ENCODE data around the gene CD58. TPM values are rescaled to one million over a fixed set of nuclear protein-coding genes. Genes with fewer than 3 reads are reported as not detected.

CD58 gene
- total and polyA plus RNA-seq, 5 donors from 2014 or later: 39.6 to 124 (median 80.8) TPM

- H3K27ac Mint-ChIP-seq: peak overlapping the region; percentile 88 to 96 (median 88)
- peaks cover 22 to 58% (median 49%) of the 10 kb centered on the region in 4 donors for H3K4me1 Mint-ChIP-seq
- H3K36me3 Mint-ChIP-seq: peaks cover 3% of the 10 kb centered on the region
- peak overlapping the region; percentile 52 for H3K4me3 ChIP-seq (ENCODE audit: low read depth, low read length)
- no peak for ATAC-seq (ENCODE audit: low read depth in 2 of 2)
- no peaks in the 10 kb centered on the region for H3K9me3 Mint-ChIP-seq
- no peaks in the 10 kb centered on the region for H3K27me3 ChIP-seq (ENCODE audit: control insufficient read depth, insufficient read depth, low read length)
- H3K4me3 Mint-ChIP-seq: peak overlapping the region; percentile 22 to 79 (median 52)
- no peaks in the 10 kb centered on the region for H3K9me3 ChIP-seq (ENCODE audit: control insufficient read depth in 2 of 2, low read length in 2 of 2)
- peak overlapping the region; percentile 88 for H3K27ac ChIP-seq (ENCODE audit: insufficient read depth, low read length, poor library complexity, severe bottlenecking)
- peak in 1 of 3 donors; percentile 33 for DNase-seq
- peaks cover 47% of the 10 kb centered on the region for H3K4me1 ChIP-seq (ENCODE audit: control insufficient read depth, insufficient read depth, low read length, poor library complexity, severe bottlenecking)
- no peaks in the 10 kb centered on the region for H3K27me3 Mint-ChIP-seq
- no peaks in the 10 kb centered on the region for H3K36me3 ChIP-seq (ENCODE audit: control insufficient read depth, insufficient read depth, low read length)
Measured at GRCh38 chr1:116503546-116504307, 67.1 kb downstream of the CD58 start.

GRCh38 chr1:116502671-116503314, 68.0 kb downstream of the CD58 start:
- no peaks in the 10 kb centered on the region for H3K9me3 Mint-ChIP-seq
- peaks cover 13 to 49% (median 39%) of the 10 kb centered on the region in 4 donors for H3K4me1 Mint-ChIP-seq
- peak overlapping the region; percentile 88 to 96 (median 88) for H3K27ac Mint-ChIP-seq
- peak overlapping the region; percentile 88 for H3K27ac ChIP-seq (ENCODE audit: insufficient read depth, low read length, poor library complexity, severe bottlenecking)
- no peaks in the 10 kb centered on the region for H3K9me3 ChIP-seq (ENCODE audit: control insufficient read depth in 2 of 2, low read length in 2 of 2)
- DNase-seq (no peak), ATAC-seq (ENCODE audit: low read depth in 2 of 2) (no peak)
- peak overlapping the region in 2 of 4 donors; percentile 13 to 53 for H3K4me3 Mint-ChIP-seq
- peak overlapping the region; percentile 48 for H3K4me3 ChIP-seq (ENCODE audit: low read depth, low read length)
- no peaks in the 10 kb centered on the region for H3K27me3 ChIP-seq (ENCODE audit: control insufficient read depth, insufficient read depth, low read length)
- H3K27me3 Mint-ChIP-seq: no peaks in the 10 kb centered on the region
- H3K4me1 ChIP-seq (ENCODE audit: control insufficient read depth, insufficient read depth, low read length, poor library complexity, severe bottlenecking): peaks cover 37% of the 10 kb centered on the region
- no peaks in the 10 kb centered on the region for H3K36me3 ChIP-seq (ENCODE audit: control insufficient read depth, insufficient read depth, low read length)
- peaks cover 3% of the 10 kb centered on the region for H3K36me3 Mint-ChIP-seq

GRCh38 chr1:116501870-116502244, 69.0 kb downstream of the CD58 start:
- Histone ChIP-seq H3K27ac (ENCODE audit: insufficient read depth, low read length, poor library complexity, severe bottlenecking) (no peak overlapping the region), H3K36me3 (ENCODE audit: control insufficient read depth, insufficient read depth, low read length) (no peaks in the 10 kb centered on the region), H3K9me3 (ENCODE audit: control insufficient read depth in 2 of 2, low read length in 2 of 2) (no peaks in the 10 kb centered on the region), H3K4me1 (ENCODE audit: control insufficient read depth, insufficient read depth, low read length, poor library complexity, severe bottlenecking) (peaks cover 35% of the 10 kb centered on the region), H3K4me3 (ENCODE audit: low read depth, low read length) (no peak overlapping the region), H3K27me3 (ENCODE audit: control insufficient read depth, insufficient read depth, low read length) (no peaks in the 10 kb centered on the region)
- no peaks in the 10 kb centered on the region for H3K9me3 Mint-ChIP-seq
- peaks cover 3% of the 10 kb centered on the region for H3K36me3 Mint-ChIP-seq
- H3K4me3 Mint-ChIP-seq: no peak overlapping the region
- no peaks in the 10 kb centered on the region for H3K27me3 Mint-ChIP-seq
- peaks cover 11 to 47% (median 37%) of the 10 kb centered on the region in 4 donors for H3K4me1 Mint-ChIP-seq
- DNase-seq (no peak), ATAC-seq (ENCODE audit: low read depth in 2 of 2) (no peak)
- peak overlapping the region in 1 of 3 donors; percentile 88 for H3K27ac Mint-ChIP-seq

GRCh38 chr1:116501125-116501869, 69.5 kb downstream of the CD58 start:
- DNase-seq: no peak
- Mint-ChIP-seq H3K27ac (peak overlapping the region in 1 of 3 donors; percentile 31), H3K4me1 (peaks cover 11 to 48% (median 37%) of the 10 kb centered on the region in 4 donors), H3K27me3 (no peaks in the 10 kb centered on the region), H3K9me3 (no peaks in the 10 kb centered on the region), H3K4me3 (no peak overlapping the region), H3K36me3 (peaks cover 3% of the 10 kb centered on the region)
- peaks cover 35% of the 10 kb centered on the region for H3K4me1 ChIP-seq (ENCODE audit: control insufficient read depth, insufficient read depth, low read length, poor library complexity, severe bottlenecking)
- no peaks in the 10 kb centered on the region for H3K9me3 ChIP-seq (ENCODE audit: control insufficient read depth in 2 of 2, low read length in 2 of 2)
- H3K27me3 ChIP-seq (ENCODE audit: control insufficient read depth, insufficient read depth, low read length): no peaks in the 10 kb centered on the region
- H3K4me3 ChIP-seq (ENCODE audit: low read depth, low read length): no peak overlapping the region
- no peak for ATAC-seq (ENCODE audit: low read depth in 2 of 2)
- no peak overlapping the region for H3K27ac ChIP-seq (ENCODE audit: insufficient read depth, low read length, poor library complexity, severe bottlenecking)
- no peaks in the 10 kb centered on the region for H3K36me3 ChIP-seq (ENCODE audit: control insufficient read depth, insufficient read depth, low read length)

- H3K4me1 ChIP-seq (ENCODE audit: control insufficient read depth, insufficient read depth, low read length, poor library complexity, severe bottlenecking): peaks cover 18% of the 10 kb centered on the region
- no peak overlapping the region for H3K4me3 ChIP-seq (ENCODE audit: low read depth, low read length)
- H3K4me1 Mint-ChIP-seq: peaks cover 4 to 32% (median 27%) of the 10 kb centered on the region in 4 donors
- H3K27ac Mint-ChIP-seq: peak overlapping the region in 1 of 3 donors; percentile 73
- ATAC-seq (ENCODE audit: low read depth in 2 of 2): peak; percentile 67 to 71
- H3K27me3 ChIP-seq (ENCODE audit: control insufficient read depth, insufficient read depth, low read length): no peaks in the 10 kb centered on the region
- peak in 2 of 3 donors; percentile 36 to 69 for DNase-seq
- no peaks in the 10 kb centered on the region for H3K9me3 ChIP-seq (ENCODE audit: control insufficient read depth in 2 of 2, low read length in 2 of 2)
- H3K36me3 ChIP-seq (ENCODE audit: control insufficient read depth, insufficient read depth, low read length): no peaks in the 10 kb centered on the region
- no peaks in the 10 kb centered on the region for H3K9me3 Mint-ChIP-seq
- no peaks in the 10 kb centered on the region for H3K27me3 Mint-ChIP-seq
- no peak overlapping the region for H3K27ac ChIP-seq (ENCODE audit: insufficient read depth, low read length, poor library complexity, severe bottlenecking)
- no peak overlapping the region for H3K4me3 Mint-ChIP-seq
- H3K36me3 Mint-ChIP-seq: peaks cover 3% of the 10 kb centered on the region
Measured at GRCh38 chr1:116498789-116499628, 71.8 kb downstream of the CD58 start.

GRCh38 chr1:116497656-116498055, 73.2 kb downstream of the CD58 start:
- Histone ChIP-seq H3K27ac (ENCODE audit: insufficient read depth, low read length, poor library complexity, severe bottlenecking) (no peak overlapping the region), H3K4me3 (ENCODE audit: low read depth, low read length) (no peak overlapping the region), H3K27me3 (ENCODE audit: control insufficient read depth, insufficient read depth, low read length) (no peaks in the 10 kb centered on the region), H3K9me3 (ENCODE audit: control insufficient read depth in 2 of 2, low read length in 2 of 2) (no peaks in the 10 kb centered on the region), H3K36me3 (ENCODE audit: control insufficient read depth, insufficient read depth, low read length) (no peaks in the 10 kb centered on the region), H3K4me1 (ENCODE audit: control insufficient read depth, insufficient read depth, low read length, poor library complexity, severe bottlenecking) (peaks cover 5% of the 10 kb centered on the region)
- Mint-ChIP-seq H3K36me3 (peaks cover 3% of the 10 kb centered on the region), H3K4me3 (no peak overlapping the region), H3K27ac (no peak overlapping the region), H3K27me3 (no peaks in the 10 kb centered on the region), H3K4me1 (peaks cover under 1 to 18% (median 14%) of the 10 kb centered on the region in 4 donors), H3K9me3 (no peaks in the 10 kb centered on the region)
- no peak for ATAC-seq (ENCODE audit: low read depth in 2 of 2)
- no peak for DNase-seq

GRCh38 chr1:116496898-116497297, 73.9 kb downstream of the CD58 start:
- H3K9me3 ChIP-seq (ENCODE audit: control insufficient read depth in 2 of 2, low read length in 2 of 2): no peaks in the 10 kb centered on the region
- DNase-seq (no peak), ATAC-seq (ENCODE audit: low read depth in 2 of 2) (no peak)
- peaks cover 0 to 15% (median 10%) of the 10 kb centered on the region in 4 donors for H3K4me1 Mint-ChIP-seq
- H3K27ac ChIP-seq (ENCODE audit: insufficient read depth, low read length, poor library complexity, severe bottlenecking): no peak overlapping the region
- no peaks in the 10 kb centered on the region for H3K27me3 Mint-ChIP-seq
- no peaks in the 10 kb centered on the region for H3K27me3 ChIP-seq (ENCODE audit: control insufficient read depth, insufficient read depth, low read length)
- no peaks in the 10 kb centered on the region for H3K36me3 ChIP-seq (ENCODE audit: control insufficient read depth, insufficient read depth, low read length)
- H3K36me3 Mint-ChIP-seq: peaks cover 3% of the 10 kb centered on the region
- no peaks in the 10 kb centered on the region for H3K9me3 Mint-ChIP-seq
- H3K4me3 Mint-ChIP-seq: no peak overlapping the region
- peak overlapping the region in 2 of 3 donors; percentile 61 to 66 for H3K27ac Mint-ChIP-seq
- peaks cover 5% of the 10 kb centered on the region for H3K4me1 ChIP-seq (ENCODE audit: control insufficient read depth, insufficient read depth, low read length, poor library complexity, severe bottlenecking)
- no peak overlapping the region for H3K4me3 ChIP-seq (ENCODE audit: low read depth, low read length)

Data from CD4-positive, CD25-positive, alpha-beta regulatory T cell (primary cell).